Right hindlimb (tissue), 1 donor: ENCODE results near the gene CPTP.
A peak's percentile ranks its signal among the peaks of the same experiment; 100 is the strongest.

ENCODE experiments used
- DNase-seq: peaks from one replicate; pipeline ENCODE4 v3.0.0-alpha.2; 2018

Gene CPTP

DNA sequence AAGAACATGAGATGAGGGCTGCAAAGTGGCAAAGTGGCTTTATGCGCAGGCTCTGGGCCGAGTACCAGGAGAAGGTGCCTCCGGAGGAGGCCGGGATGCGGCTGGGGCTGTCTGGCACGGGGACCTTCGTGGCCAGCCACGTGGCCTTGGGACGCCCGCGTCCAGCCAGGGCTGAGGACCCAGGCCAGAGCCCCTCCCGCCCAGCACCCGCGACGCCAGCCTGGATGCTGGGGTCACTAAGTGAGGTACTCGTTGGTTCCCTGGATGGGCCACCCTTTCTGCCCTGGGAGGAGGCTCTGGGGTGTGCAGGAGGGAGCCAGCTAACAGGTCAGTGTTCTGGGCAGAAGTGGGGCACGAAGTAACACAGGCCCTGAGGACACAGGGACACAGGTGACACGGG, 31.8 kb upstream of the CPTP start:
- DNase-seq: no peak

DNA sequence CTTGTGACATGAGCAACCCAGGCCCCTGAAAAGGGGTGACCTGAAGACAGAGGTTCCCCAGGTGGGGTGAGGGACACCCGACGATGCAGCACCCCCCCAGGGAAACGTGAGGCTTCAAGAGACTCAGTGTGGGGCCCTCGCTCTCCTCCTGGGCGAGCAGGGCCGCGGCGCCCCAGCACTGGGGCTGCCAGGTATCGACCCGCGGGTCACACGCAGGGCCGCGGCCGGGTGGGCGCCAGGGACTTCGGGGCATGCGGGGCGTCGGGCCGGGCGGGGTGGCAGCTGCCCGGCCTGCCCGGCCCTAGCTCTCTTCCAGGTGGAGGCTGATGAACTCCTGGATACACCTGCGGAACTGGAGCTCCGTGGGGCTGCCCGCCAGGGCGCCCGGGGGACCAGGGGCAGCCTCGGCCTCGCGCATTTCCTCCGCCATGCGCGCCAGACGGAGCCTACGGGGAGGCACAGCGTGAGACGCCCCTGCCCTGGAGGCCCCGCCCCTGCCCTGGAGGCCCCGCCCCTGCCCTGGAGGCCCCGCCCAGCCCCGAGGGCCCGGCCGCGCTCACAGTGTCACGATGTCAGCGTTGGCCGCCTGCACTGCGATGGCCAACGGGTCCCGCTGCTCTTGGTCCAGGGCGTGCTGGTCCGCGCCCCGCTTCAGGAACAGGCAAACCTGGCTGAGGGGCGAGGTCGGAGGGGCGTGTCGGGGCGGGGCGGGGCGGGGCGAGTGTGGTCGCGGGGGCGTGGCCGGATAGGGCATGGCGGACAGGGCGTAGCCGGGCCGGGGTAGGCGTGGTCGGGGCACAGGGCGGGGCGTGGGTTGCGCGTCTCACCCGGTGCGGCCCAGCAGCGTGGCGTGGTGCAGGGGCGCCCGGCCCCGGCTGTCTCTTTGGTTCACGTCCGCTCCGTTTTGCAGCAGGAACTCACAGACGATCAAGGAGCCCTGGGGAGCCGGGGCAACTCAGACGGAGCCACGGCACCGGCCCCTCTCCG, 31.0 kb upstream of the CPTP start:
- no peak for DNase-seq

DNA sequence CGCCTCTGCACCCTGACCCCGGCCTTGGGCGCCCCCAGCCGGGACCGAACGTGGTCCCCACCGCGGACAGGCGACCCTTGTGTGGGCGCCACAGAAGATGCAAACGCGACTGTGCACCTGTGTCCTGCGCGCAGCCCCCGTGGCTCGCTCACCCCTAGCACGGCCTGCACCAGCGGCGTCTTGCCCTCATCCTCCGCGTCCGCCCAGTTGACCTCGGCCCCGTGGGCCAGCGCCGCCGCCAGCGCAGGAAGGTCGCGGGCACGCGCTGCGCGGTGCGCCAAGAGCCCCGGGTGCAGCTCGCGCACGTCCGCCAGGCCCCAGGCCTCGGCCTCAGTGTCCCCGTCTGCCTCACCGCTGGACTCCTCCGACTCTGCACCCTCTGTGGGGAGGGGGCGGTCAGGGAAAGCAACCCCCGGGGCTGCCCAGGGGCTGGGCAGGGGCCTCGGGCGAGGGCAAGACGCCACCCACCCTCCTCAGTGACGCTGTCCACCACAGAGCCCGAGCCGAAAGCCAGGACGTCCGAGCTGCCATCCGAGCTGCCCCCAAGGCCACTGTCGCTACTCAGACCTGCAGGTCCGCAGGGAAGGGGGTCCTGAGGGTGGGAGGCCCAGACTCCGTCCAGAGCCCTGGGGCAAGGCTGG, 30.2 kb upstream of the CPTP start:
- DNase-seq: no peak

DNA sequence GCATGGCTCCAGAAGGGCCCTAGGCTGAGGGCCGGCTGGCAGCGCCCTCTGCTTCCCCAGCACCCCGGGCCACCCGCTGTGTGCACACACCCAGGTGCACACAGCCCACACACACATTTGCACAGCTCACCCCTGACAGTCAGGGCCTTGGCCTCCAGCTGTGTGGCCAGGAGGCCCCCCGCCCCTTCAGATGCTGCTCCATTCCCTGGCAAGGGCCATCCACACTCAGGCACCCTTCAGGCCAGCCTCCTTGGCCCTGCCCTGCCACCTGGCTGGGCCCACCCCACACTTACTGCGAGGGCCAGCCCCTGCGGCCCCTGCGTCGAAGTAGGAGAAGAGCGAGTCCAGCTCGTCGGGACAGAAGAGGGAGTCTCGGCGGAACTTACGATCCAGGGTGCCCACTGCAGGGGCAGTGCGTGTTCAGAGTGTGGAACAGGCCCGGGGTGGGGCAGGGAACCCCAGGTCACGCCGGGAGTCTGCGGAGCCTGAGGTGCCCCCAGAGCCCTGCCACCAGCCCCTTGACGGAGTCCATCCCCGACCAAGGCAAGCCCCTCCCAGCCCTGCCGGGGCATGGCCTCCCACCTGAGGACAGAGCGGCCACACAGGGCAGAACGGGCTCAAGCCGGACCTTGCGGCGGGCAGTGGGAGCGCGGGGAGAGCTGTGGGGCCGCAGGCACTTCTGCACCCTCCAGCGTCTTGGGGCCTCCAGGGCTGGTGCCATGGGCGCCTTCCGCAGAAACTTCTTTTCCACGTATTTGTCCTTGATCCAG, 29.3 kb upstream of the CPTP start:
- no peak for DNase-seq

DNA sequence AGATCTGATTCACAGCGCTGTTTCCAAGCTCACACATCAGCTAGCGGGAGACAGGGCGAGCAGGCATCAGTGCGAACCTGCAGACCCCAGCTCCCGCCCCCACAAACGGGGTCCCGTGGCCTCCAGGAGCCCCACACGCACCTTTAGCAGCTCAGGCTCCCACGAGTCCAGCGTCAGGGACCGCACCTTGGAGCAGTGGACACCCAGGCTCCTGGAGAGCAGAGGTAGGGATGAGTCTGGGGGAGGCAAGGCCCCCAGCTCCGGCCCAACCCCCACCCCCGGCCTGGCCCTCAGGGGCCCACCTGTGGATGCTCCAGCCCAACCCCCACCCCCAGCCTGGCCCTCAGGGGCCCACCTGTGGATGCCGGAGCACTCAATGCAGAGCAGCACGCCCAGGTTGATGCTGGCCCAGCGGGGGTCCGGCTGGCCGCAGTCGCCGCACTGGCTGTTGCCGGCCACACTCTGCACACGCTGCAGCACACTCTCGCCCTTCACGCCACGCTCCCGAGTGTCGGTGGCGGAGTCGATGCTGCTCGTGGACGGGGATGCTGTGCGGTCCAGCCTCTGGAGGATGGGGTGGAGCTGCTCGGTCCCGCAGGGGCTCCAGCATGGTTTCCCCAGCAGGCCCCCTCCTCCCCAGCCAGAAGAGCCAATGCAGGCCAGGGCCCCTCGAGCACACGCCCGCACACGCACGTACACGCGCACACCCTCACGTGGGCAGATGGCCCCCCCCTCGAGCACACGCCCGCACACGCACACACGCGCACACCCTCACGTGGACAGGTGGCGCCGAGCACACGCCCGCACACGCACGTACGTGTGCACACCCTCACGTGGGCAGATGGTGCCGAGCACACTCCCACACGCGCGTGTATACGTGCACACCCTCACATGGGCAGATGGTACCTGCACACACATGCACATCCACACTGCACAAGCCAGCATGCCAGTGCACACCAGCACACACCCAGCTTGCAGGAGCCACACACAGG, 28.2 kb upstream of the CPTP start:
- no peak for DNase-seq

DNA sequence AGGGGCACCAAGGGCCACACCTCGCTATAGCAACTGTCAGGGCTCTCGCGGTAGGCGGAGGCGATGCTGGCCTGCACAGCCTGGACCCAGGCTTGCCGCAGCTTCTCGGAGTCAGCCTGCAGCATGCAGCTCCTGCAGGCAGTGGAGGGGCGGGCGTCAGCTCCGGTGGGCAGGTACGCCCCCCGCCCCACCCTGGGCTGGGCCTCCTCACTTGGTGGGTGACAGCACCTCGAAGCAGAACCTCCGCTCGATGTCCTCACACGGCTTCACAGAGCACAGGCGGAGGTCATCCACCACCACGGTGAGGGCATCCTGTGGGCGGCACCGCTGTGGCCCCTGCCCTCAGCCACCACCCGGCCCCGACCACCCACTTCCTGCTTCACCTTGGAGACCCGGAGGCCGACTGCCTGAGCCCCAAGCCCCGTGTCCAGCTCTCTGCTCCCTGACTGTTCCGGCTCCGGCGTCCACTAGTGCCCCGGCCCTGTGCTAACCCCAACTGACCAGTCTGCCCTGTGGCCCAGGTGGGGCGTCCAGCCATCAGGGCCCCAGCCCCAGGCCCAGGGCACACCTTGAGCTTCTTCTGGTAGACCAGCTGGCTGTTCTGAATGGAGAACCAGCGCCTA, 26.7 kb upstream of the CPTP start:
- no peak for DNase-seq

DNA sequence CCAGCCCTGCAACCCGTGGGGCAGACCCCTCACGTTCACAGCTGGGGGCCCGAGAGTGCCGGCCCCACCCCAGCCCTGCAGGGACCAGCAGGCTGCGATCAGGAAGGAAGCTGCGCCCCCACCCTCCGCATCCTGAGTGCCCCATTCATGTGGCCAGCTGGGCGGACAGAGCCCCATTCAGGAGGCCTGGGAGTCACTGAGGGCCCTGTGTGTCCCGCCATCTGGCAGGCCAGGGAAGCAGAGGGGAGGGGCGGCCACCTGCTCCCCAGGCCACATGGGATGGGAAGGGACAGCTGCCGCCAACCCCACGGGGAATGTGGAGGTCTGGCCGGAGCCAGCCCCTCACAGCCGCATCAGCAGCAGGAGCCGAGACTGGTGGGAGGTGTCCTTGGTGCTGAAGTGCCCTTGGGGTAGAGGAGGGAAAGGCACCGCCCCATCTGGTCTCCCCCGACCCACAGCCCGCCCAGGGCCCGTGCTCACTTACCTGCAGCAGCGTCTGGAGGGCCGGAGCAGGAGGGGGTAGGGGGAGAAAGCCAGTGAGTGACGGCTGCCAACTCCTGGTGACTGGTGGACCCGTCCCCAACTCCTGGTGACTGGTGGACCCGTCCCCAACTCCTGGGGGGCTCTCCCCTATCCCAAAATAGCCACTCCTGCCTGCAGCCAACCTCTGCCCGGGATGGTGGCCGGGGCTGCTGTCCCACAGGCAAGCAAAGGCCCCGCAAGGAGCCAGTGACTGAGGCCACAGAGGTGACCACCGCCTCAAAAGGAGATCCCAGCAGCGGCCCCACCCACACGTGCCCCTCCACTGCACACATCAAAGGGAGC, 25.5 kb upstream of the CPTP start:
- peak; percentile 83 for DNase-seq

DNA sequence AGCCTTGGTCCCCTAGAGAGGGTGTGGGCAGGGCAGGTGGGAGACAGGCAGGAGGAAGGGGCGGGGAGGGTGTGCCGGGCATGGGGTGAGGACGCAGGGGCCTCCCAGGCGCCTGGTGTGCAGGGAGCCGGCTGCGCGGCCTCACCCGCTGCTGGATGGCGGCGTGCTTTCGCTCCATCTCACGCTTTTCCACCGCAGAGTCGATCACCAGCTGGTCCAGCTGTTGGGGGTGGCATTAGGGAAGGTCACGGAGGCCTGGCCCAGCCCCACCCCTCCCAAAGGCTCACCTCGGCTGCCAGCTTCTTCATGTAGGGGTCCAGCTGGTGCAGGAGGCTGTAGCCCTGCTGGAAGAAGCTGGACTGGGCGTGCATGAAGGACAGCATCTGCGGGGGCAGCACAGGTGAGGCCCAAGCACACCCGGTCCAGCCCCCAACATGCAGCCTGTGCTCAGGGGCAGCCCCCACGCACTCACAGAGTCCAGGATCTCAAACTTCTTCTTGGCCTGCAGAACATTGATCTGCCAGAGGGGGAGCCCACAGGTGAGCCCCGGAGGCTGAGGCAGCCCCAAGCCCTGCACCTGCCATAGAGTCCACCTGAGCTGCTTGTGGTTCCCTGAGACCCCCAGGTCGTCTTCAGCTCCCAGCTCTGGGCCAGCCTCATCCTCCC, 24.8 kb upstream of the CPTP start:
- no peak for DNase-seq

DNA sequence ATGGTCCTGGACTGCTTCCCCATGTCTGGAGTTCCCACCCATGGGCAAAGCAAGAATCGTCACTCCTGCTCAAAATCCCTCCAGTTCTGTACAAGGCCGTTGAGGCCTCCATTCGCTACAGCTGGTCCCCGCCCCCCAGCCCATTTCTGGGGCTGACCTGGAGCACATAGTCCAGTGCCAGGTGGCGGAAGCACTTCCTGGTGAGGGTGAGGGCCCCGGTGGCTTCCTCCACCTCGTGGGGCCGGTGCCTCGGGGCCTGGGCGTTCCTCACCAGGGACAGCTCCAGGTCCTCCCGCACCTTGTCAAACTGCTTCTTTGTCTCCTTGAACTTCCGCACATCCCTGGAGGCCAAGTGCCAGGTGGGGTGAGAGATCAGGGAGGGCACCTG, 24.3 kb upstream of the CPTP start:
- DNase-seq: no peak

DNA sequence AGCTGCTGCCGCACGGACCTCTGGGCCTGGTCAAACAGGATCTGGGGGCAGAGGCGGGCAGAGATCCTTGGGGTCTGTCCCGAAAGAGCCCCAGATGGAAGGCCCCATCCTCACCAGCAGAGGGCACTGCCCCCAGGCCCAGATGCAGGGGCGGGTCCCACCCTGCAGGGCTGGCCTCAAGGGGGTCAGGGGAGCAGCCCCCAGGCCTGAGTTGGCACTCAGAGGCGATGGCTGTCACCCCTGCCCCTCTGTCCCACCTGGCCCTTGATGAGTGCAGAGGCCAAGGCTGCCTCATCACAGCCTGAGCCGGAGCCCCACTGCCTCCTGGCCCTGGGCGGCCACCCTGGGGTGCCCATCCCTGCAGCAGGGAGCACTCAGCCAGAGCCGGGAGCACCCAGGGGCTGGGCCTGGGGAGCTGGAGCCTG, 22.6 kb upstream of the CPTP start:
- no peak for DNase-seq

DNA sequence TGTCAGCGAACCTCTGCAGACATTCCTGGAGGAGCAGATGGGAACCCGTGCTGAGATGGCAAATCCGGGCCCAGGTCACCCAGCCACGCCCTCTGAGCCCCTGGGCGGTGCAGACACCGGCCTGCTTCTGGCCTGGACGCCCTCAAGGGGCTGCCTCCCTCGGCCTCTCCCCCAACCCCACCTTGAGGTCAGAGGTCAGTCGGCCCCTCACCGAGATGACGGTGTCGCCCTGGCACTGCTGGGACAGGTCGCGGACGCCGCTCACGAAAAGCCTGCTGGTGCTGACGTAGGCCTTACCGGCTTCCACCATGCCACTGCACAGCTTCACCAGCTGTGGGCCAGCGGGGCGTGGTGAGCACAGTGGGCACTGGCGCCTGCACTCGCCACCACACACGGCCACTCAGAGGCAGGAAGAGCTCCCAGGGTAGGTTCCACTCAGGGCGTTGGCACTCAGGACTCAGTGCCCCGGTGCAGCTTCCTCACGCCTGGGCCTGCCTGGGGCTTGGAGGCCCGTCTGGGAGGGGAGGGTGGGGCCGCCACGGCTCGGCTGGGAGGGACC, 21.6 kb upstream of the CPTP start:
- no peak for DNase-seq

DNA sequence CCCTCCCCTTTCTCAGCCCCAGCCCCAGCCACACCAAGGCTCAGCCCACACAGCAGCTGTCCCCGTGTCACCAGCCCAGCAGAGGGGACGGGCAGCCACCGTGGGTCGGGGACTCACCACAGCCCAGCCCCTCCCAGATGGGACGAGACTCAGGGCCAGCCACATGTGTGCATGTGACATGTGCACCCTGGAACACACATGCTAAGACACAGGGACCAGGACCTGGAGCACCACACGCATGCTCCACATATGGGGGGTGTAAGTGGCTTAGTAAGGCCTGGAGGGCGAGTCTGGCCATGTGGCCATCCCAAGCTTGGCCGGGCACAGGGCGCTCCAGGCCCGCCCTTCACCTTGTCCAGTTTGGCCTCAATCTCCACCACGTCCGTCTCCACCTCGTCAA, 20.9 kb upstream of the CPTP start:
- DNase-seq: no peak

DNA sequence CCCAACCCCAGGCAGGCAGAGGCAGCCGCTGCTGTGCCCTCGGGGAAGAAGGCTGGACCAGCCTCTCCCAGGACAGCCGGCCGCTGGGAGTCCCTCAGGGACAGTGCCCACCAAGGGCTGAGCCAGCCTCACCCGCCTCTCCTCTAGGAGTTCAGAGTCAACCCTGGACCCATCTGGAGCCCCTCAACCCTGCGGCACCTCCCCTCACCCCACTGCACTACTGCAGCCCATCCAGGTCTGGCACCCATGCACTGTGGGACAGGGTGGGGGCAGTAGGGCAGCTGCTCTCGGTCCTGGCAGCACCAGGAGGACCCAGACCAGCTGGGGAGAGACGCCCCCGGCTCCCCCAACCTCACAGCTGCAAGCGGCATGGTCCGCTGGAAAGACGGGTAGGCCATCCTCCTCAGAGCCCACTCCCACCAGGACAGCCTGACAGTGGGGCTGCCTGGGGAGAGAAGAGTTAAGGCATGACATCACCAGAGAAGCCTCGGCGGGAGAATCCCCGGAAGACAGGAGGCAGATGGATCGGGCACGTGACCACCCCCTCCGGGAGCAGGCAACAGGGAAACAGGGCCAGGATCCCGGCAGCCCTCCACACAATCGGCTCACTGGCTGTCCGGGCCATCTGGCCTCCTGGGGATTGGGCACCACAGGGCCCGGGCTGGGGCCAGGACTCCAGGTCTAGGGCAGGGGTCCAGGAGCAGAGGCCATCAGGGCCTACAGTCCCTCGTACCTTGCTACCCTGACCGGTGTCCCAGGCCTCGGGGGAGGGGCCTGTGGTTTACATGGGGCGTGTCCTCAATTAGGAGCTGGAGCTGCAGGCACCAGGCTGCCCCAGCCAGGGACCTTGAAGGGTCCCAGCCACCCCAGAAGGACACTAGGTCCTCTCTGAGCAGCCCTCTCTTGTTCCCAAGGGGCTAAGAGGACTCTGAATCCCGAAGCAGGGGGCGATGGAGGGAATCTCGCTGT, 20.0 kb upstream of the CPTP start:
- DNase-seq: peak; percentile 73

DNA sequence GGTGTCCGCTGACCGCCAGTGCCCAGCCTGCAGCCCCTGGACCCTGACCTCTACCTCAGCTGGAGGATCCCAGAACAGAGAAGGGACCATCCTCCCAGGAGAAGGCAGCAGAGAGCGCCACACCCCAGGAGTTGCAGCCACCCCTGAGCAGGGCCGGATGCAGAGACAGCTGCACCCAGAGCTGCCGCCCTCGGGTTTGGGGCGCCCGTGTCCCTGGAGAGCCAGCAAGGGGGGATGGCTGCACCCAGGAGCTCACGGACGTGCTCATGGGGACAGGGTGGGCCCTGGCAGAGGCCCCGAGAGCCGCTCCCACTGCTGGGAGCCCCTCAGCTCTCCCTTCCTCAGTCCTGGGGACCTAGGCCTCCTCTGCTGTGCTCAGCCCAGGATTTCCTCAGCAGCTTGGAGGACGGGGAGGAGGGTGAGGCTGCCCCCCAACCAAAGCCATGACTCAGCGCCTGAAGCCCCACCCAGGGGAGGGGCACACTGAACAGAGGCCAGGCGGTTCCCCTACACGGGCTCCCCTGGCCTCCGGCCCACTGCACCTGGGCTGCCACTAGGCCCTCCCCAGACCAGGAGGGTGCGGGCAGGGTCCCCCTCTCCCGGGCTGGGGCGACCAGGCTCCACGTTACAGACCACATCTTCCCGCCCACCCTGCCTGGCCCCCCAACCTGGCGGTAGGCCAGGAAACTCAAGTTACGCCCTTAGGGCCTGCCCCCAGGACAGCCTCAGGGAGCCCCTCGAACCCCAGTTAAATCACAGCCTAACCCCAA, 19.1 kb upstream of the CPTP start:
- peak; percentile 78 for DNase-seq

DNA sequence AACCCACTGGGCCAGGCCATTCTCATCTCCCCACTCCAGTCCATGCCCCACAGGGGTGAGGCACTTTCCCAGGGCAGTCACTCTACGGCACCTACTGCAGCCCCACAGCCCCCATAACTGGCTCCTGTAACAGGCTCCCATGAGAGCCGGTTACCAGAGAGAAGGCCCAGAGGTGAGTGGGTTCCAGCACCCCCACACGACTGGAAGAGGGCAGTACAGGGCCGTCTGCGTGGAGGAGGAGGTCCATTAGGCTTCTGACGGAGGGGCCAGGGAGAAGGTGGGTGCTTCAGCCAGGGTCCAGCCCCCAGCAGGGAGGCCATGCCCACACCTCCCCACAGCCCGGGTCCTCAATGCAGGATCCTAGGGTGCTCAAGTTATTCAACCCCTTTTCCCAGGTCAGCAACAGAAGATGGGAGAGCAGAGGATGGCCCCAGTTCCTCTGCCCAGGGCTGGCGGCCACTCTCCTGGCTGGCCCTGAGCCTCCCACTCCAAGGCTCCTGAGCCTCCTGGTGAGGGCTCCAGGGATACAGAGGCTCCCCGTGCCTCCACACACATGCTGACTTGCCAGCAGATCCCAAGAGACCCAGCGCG, 18.4 kb upstream of the CPTP start:
- no peak for DNase-seq

DNA sequence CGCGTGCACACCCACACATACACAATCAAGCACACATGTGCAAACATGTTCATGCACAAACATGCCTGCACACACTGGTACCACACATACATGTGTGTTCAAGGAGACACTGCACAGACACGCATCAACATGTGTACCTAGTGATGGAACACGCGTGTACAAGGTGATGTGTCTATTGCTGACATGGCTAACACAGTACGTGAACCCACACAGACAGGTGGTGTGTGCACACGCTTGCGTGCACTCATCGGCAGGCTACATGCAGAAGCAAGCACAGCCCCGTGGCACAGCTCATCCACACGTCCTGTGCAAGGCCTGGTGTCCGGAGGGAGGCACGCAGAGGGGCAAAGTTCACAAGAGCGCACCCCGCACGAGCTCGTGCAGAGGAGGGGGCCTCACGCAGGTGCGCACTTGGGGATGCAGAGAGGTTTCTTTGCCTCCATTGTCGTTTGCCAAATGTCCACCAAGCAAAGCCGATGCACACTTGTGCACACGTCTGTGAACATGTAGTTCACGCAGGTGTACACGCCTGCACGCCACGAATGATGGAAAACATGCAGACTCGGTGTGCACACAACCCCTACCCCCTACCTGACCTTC, 17.8 kb upstream of the CPTP start:
- DNase-seq: no peak
